Left ventricle myocardium superior (tissue), 1 donor: Measurements from ENCODE around the gene HMGN5. TPM values are rescaled to one million over a fixed set of nuclear protein-coding genes. Genes with fewer than 3 reads are reported as not detected.
A peak's percentile ranks its signal among the peaks of the same experiment; 100 is the strongest.

Experiments
- ATAC-seq: fragments of 200-7000 bp; cut with Tn5 transposase; one replicate; pipeline ENCODE4 v1.9.1; 2020; ENCODE audit warnings: mild to moderate bottlenecking, moderate library complexity
- DNase-seq: peaks from one replicate; pipeline ENCODE4 v3.0.0-alpha.2; 2020
- intact Hi-C: fragments of 100-400 bp; cut with micrococcal nuclease; formaldehyde crosslinking; loops from one replicate; pipeline ENCODE4 v1.11.0; 2022
- total RNA-seq: library from RNA; stranded (reverse); fragmentation: NEBNext Ultra II Directional; extraction: Animal tissue kit (Norgen Biotek cat#: 25700); gene quantifications from one replicate; pipeline ENCODE4 v1.2.1, GENCODE V29; 2021
- donor health status: DM: no; HTN: yes; CAD: no; lungs with severe emphysema.

Gene HMGN5
- total RNA-seq, 1 donor from 2014 or later: 2.3 TPM

GRCh38 chrX:81121513-81122363 lies 80.0 kb downstream of the HMGN5 start:
- intact Hi-C loops: no loop called here
- ATAC-seq: peak; percentile 100
- peak; percentile 89 for DNase-seq

DNA sequence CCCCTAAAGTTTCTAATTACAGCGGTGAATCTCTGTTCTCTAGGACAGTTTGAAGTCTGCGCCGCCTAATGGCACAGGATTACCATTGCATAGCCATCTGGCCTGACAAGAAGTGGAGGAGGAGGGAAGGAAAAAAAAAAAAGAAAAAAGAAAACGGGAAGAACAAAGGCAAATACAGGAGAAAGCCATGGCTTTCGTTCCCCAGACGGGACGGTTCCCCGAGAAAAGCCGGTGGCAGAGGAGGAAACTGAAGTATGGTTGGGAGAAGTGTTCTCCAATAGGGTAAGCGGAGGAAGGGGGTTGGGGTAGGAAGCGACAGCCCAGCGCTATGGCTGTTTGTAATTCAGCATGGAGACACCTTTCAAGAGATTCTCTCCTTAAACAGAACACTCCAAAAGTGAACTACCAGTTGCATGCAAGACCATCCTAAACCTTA lies 80.8 kb downstream of the HMGN5 start:
- intact Hi-C loops: no loop called here
- DNase-seq (no peak), ATAC-seq (peak; percentile 86)

- intact Hi-C loops: no loop called here
- no peak for DNase-seq
- peak; percentile 16 for ATAC-seq
Measured at GRCh38 chrX:81120258-81120935, 81.3 kb downstream of the HMGN5 start.

DNA sequence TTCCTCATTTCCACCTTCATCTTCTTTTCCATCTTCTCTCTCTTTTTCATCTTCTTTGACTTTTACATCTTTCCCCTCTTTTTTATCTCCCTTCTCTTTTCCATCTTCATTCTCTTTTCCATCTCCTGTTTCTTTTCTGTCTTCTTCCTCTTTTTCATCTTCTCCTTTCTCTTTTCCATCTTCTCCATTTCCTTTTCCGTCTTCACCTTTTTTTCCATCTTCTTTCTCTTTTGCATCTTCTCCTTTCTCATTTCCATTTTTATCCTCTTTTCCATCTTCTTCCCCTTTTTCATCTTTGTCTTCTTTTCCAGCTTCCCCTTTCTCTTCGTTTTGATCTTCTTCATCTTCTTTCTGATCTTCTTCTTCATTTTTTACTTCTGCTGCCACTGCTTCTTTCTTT lies 87.0 kb downstream of the HMGN5 start:
- intact Hi-C loops: no loop called here

DNA sequence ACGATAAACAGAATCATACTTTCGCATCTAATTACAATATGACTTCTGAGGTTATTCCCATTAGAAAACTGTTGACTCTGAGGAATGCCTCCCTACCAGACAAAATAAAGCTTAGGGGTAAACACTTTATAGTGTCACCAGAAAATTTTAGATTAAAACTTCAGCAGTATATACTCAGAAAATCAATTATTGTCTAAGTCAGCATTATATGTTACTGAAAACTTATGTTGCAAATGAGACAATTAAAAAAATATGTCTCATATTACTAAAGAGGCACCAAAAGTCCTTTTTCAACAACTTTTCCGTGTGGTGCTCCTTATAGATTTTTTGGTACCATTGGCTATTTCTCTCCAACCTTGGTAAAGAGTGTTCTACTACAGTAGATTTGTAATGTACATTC lies 91.4 kb downstream of the HMGN5 start:
- no peak for DNase-seq
- intact Hi-C loops: no loop called here
- no peak for ATAC-seq

More for the DNA sequence above, 87.0 kb downstream of the HMGN5 start:
- ATAC-seq: no peak
- DNase-seq: no peak

DNA sequence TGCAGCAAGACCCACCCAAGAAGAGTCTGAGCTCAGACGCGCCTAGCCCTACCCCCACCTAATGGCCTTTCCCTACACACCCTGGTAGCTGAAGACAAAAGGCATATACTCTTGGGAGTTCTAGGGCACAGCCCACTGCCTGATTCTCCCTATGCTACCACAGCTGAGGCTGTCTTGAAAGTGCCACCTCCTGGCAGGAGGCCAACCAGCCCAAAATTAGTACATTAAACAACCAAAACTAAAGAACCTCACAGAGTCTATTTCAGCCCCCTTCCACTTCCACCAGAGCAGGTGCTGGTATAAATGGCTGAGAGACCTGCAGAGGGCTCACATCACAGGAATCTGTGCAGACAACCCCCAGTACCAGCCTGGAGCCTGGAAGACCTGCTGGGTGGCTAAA lies 119.1 kb downstream of the HMGN5 start:
- intact Hi-C loops: no loop called here
- DNase-seq (no peak), ATAC-seq (no peak)

Other genes with a start within 250 kb of the HMGN5 start
- gene SH3BGRL, start 189 bp upstream of the HMGN5 start, total RNA-seq: 25.6 TPM